Sigmoid colon (tissue), 3 donors: ENCODE results near the gene CHAC1.

ENCODE experiments used
- POLR2A ChIP-seq, 2 donors: fragments of 450-650 bp; IDR thresholded peaks; one replicate each; pipeline ENCODE4 v1.6.1; 2016; ENCODE audit warnings: antibody characterized with exemption in 2 of 2, mild to moderate bottlenecking in 2 of 2, moderate library complexity in 2 of 2
- TF ChIP-seq, protein P1 (sequence below), 4 experiments: fragments of 450-650 bp in 3 of 4; fragments of 200-600 bp in 1 of 4; IDR thresholded peaks; one replicate each; pipeline ENCODE4 v1.5.1; 2016 to 2019; ENCODE audit warnings: antibody characterized with exemption in 4 of 4, mild to moderate bottlenecking in 3 of 4, moderate library complexity in 2 of 4

DNA sequence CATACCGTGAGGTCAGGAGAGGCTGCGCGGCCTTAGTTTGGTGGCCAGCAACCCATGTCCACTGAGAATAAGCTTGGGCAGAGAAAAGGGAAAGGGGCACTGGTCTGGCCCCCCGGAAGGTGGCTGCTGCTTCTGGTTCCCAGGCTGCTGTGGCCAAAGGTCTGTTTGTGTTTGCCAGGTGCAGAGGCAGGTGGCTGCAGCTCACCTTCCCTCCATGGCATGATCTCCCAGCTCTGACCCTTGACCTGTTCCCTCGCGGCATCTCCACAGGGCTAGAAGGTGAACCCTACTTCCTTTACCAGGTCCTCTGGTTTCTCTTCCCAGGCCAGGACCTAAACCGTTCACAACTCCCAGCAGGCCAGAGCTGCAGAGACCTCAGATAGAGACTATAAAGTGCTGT lies 45.2 kb upstream of the CHAC1 start:
- TF ChIP-seq, protein P1, sequence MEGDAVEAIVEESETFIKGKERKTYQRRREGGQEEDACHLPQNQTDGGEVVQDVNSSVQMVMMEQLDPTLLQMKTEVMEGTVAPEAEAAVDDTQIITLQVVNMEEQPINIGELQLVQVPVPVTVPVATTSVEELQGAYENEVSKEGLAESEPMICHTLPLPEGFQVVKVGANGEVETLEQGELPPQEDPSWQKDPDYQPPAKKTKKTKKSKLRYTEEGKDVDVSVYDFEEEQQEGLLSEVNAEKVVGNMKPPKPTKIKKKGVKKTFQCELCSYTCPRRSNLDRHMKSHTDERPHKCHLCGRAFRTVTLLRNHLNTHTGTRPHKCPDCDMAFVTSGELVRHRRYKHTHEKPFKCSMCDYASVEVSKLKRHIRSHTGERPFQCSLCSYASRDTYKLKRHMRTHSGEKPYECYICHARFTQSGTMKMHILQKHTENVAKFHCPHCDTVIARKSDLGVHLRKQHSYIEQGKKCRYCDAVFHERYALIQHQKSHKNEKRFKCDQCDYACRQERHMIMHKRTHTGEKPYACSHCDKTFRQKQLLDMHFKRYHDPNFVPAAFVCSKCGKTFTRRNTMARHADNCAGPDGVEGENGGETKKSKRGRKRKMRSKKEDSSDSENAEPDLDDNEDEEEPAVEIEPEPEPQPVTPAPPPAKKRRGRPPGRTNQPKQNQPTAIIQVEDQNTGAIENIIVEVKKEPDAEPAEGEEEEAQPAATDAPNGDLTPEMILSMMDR (IDR thresholded peaks at IDR 0.05): no peak
- TF ChIP-seq POLR2A (IDR thresholded peaks at IDR 0.05): no peak
